ENCODE data around the gene TEDC2. TPM values are rescaled to one million over a fixed set of nuclear protein-coding genes. Genes with fewer than 3 reads are reported as not detected.

The TEDC2 gene
- polyA plus RNA-seq, 2 donors = 3.7 to 6.0 TPM

Other genes starting within 250 kb of the TEDC2 start
- 1 to 10 TPM; 3.6 to 4.6 TPM for gene BRICD5, start 249.2 kb upstream of the TEDC2 start, polyA plus RNA-seq
- 1 to 10 TPM; 7.1 to 7.7 TPM for gene PGP, start 245.3 kb upstream of the TEDC2 start, polyA plus RNA-seq
- 10 to 100 TPM; 19.9 to 31.0 TPM for gene E4F1, start 236.5 kb upstream of the TEDC2 start, polyA plus RNA-seq
- gene DNASE1L2, start 223.7 kb upstream of the TEDC2 start, polyA plus RNA-seq = 1 to 10 TPM in 1 of 2 donors, under 1 TPM in 1; 0.41 to 1.3 TPM
- gene ECI1, start 208.5 kb upstream of the TEDC2 start, polyA plus RNA-seq = 10 to 100 TPM; 58.7 to 62.9 TPM
- gene RNPS1, start 192.0 kb upstream of the TEDC2 start, polyA plus RNA-seq = 10 to 100 TPM; 41.4 to 100.0 TPM
- 1 to 10 TPM; 1.4 to 1.7 TPM for gene ABCA3, start 119.4 kb upstream of the TEDC2 start, polyA plus RNA-seq
- gene CCNF, start 30.7 kb upstream of the TEDC2 start, polyA plus RNA-seq = 1 to 10 TPM; 4.2 to 4.6 TPM
- gene NTN3, start 11.2 kb downstream of the TEDC2 start, polyA plus RNA-seq = under 1 TPM in 1 of 2 donors, not detected in 1; 0.06 TPM
- 1 to 10 TPM; 1.3 to 2.8 TPM for gene TBC1D24, start 15.0 kb downstream of the TEDC2 start, polyA plus RNA-seq
- gene ATP6V0C, start 53.8 kb downstream of the TEDC2 start, polyA plus RNA-seq = 100 to 1,000 TPM; 196 to 214 TPM
- 10 to 100 TPM; 18.8 to 24.1 TPM for gene AMDHD2, start 60.3 kb downstream of the TEDC2 start, polyA plus RNA-seq
- under 1 TPM; 0.18 to 0.55 TPM for gene CEMP1, start 71.3 kb downstream of the TEDC2 start, polyA plus RNA-seq
- 10 to 100 TPM; 11.8 to 12.8 TPM for gene PDPK1, start 77.9 kb downstream of the TEDC2 start, polyA plus RNA-seq
- gene KCTD5, start 222.4 kb downstream of the TEDC2 start, polyA plus RNA-seq = 10 to 100 TPM; 23.1 to 25.4 TPM